HG02943 (cell line): ENCODE data around the gene C12orf76.
A peak's percentile ranks its signal among the peaks of the same experiment; 100 is the strongest.
"Not testable (repeated sequence)": the region's sequence is repeated elsewhere in the genome, so short reads cannot be mapped to it uniquely, and the experiment has no call there.

ENCODE experiments used
- ATAC-seq: cut with Tn5 transposase; IDR thresholded peaks from one replicate; pipeline ENCODE4 v1.9.1; 2021; ENCODE audit warnings: mild to moderate bottlenecking, low read depth, moderate library complexity; ENCODE audit not compliant: unreplicated experiment

C12orf76 gene

GRCh38 chr12:110048242-110049027, at the start of gene C12orf76:
C12orf76 (minus strand) TSS chr12:110048522; CDS start chr12:110048495, 27 bp downstream.
- peak; percentile 96 for ATAC-seq

GRCh38 chr12:110093631-110094311, 45.4 kb upstream of the C12orf76 start:
- ATAC-seq: no peak

- ATAC-seq: no peak
Observed at GRCh38 chr12:110091136-110091711, 42.9 kb upstream of the C12orf76 start.

GRCh38 chr12:110090266-110091135, 42.2 kb upstream of the C12orf76 start:
- ATAC-seq: no peak

GRCh38 chr12:110088936-110089335, 40.6 kb upstream of the C12orf76 start:
- ATAC-seq: no peak

GRCh38 chr12:110088216-110088615, 39.9 kb upstream of the C12orf76 start:
- ATAC-seq: not testable (repeated sequence)

- ATAC-seq: no peak
Observed at GRCh38 chr12:110084314-110085015, 36.1 kb upstream of the C12orf76 start.

- ATAC-seq: no peak
Observed at GRCh38 chr12:110080410-110080809, 32.1 kb upstream of the C12orf76 start.

GRCh38 chr12:110079477-110080400, 31.4 kb upstream of the C12orf76 start:
- peak; percentile 66 for ATAC-seq

- ATAC-seq: no peak
Observed at GRCh38 chr12:110077800-110078199, 29.5 kb upstream of the C12orf76 start.

GRCh38 chr12:110075880-110076279, 27.6 kb upstream of the C12orf76 start:
- no peak for ATAC-seq

- no peak for ATAC-seq
Observed at GRCh38 chr12:110074089-110074488, 25.8 kb upstream of the C12orf76 start.

GRCh38 chr12:110073049-110073831, 24.9 kb upstream of the C12orf76 start:
- no peak for ATAC-seq

- not testable (repeated sequence) for ATAC-seq
Observed at GRCh38 chr12:110072636-110073035, 24.3 kb upstream of the C12orf76 start.

GRCh38 chr12:110071967-110072366, 23.6 kb upstream of the C12orf76 start:
- no peak for ATAC-seq

GRCh38 chr12:110071504-110071903, 23.2 kb upstream of the C12orf76 start:
- no peak for ATAC-seq

GRCh38 chr12:110068654-110069053, 20.3 kb upstream of the C12orf76 start:
- ATAC-seq: no peak

GRCh38 chr12:110068115-110068514, 19.8 kb upstream of the C12orf76 start:
- ATAC-seq: not testable (repeated sequence)
